Fibroblast of mammary gland (primary cell): Measurements from ENCODE around the gene MRPL27.
"Not testable (repeated sequence)": the region's sequence is repeated elsewhere in the genome, so short reads cannot be mapped to it uniquely, and the experiment has no call there.

Source experiments
- DNase-seq: peaks from one replicate; pipeline ENCODE4 v3.0.0-alpha.2; 2010; ENCODE audit warnings: low read depth
- H3K4me3 ChIP-seq: 2 replicates; pipeline ENCODE4 v1.5.1; 2011; ENCODE audit warnings: low read depth, mild to moderate bottlenecking, low read length, moderate library complexity; ENCODE audit not compliant: control insufficient read depth
- TF ChIP-seq, protein P1 (sequence below): conservative IDR thresholded peaks from 2 replicates; pipeline ENCODE4 v1.5.1; 2011; ENCODE audit warnings: low read depth, low read length, inconsistent platforms; ENCODE audit not compliant: control insufficient read depth, insufficient read depth

The MRPL27 gene

DNA sequence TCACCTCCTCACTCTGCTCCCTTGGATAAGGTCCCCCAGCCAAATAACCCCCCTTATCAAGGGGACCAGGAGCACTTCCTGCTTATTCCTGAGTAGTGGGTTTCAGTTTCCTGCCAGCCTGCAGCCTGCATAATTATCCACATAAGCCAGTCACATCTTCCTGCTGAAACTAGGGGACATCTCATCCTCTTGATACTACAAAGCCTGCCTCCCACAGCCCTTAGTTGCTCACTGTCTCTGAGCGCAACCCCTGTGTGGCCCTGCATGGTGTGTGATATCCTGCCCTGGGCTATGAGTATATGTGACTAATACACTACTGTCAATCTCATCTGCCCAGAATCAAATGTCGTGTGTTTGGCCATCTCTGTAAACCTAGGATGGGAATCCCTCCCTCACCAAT lies 35.0 kb downstream of the MRPL27 start:
- no peak for DNase-seq
- TF ChIP-seq, protein P1, sequence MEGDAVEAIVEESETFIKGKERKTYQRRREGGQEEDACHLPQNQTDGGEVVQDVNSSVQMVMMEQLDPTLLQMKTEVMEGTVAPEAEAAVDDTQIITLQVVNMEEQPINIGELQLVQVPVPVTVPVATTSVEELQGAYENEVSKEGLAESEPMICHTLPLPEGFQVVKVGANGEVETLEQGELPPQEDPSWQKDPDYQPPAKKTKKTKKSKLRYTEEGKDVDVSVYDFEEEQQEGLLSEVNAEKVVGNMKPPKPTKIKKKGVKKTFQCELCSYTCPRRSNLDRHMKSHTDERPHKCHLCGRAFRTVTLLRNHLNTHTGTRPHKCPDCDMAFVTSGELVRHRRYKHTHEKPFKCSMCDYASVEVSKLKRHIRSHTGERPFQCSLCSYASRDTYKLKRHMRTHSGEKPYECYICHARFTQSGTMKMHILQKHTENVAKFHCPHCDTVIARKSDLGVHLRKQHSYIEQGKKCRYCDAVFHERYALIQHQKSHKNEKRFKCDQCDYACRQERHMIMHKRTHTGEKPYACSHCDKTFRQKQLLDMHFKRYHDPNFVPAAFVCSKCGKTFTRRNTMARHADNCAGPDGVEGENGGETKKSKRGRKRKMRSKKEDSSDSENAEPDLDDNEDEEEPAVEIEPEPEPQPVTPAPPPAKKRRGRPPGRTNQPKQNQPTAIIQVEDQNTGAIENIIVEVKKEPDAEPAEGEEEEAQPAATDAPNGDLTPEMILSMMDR = no peak
- no peak overlapping the region for H3K4me3 ChIP-seq

DNA sequence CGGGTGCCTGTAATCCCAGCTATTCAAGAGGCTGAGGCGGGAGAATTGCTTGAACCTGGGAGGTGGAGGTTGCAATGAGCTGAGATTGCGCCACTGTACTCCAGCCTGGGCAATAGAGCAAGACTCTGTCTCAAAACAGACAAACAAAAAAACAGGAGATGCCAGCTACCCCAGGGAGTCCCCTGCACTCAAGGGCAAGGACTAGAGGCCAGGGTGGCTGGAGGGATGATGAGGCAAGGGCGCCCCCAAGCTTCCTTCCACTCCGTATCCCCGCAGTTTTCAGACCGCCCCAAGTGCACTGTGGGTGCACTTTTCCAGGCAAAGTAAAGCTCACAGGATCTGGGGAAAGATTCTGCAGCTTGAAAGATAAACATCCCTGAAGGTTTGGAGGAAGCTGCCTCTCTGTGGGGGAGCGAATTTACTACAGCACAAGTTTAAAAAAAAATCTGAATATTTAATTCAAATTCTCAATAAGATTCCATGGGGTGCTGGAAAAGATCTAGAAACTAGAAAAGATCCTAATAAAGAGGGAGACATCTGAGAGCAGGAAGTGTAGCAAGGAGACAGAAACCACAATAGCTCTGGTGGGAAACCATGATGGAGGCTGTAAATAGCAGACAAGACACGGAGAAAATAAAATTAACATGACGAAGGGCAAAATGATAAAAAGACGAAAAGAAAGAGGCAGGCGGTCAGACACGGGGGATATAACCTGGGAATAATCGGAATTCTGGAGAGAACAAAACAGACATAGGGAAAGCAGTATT lies 39.5 kb downstream of the MRPL27 start:
- DNase-seq, H3K4me3 ChIP-seq: not testable (repeated sequence)

DNA sequence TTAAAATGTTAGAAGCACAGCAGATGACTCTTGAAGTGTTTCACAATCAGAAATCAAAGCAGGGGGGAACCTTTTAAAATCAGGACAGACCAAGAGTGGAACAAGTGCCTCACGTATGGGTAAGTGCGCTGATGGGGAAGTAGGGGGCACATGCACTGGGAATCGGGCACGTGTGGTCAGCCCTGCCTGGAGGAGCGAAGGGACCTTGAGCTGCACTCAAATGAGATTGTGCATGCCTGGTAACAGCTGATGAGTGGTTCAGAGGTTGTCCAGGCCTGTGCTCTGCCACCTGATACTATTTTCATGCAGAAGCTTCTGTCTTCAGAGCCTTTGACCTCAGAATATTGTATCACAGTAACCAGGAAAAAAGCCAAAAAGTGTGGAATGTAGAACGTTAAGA lies 40.8 kb downstream of the MRPL27 start:
- no peak overlapping the region for H3K4me3 ChIP-seq
- DNase-seq = no peak
- TF ChIP-seq, protein P1 = no peak

DNA sequence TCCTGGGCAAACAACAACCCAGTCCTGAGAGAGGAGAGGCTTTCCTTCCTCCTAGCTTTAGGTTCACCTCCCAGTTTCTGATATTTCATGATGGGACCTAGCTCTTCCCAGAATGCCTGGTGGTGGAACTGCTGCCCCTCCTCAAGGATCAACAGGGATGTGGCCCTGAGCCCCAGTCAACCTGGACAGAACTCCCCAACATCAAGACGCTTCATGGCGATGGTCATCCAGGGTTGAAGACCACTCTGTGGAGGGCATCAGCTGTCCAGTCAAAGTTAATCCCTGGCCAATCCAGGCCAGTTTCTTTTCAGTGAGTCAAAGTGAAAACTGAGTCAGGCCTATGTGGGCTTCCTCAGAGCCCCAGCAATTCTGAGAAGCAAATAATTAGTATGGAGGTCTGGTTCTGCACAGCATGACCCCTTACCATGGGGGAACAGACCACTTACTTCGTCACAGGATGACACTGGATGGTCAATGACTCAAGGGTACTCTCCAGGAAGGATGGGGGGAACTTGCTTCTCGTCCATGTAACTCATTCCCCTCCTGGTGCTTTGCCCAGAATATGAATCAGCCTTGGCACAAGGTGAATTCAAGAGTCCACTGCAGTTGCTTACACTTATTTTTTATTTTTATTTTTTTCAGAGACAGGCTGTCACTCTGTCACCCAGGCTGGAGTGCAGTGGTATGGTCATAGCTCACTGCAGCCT lies 41.7 kb downstream of the MRPL27 start:
- TF ChIP-seq, protein P1 = no peak
- no peak overlapping the region for H3K4me3 ChIP-seq
- peak; percentile 99 for DNase-seq

DNA sequence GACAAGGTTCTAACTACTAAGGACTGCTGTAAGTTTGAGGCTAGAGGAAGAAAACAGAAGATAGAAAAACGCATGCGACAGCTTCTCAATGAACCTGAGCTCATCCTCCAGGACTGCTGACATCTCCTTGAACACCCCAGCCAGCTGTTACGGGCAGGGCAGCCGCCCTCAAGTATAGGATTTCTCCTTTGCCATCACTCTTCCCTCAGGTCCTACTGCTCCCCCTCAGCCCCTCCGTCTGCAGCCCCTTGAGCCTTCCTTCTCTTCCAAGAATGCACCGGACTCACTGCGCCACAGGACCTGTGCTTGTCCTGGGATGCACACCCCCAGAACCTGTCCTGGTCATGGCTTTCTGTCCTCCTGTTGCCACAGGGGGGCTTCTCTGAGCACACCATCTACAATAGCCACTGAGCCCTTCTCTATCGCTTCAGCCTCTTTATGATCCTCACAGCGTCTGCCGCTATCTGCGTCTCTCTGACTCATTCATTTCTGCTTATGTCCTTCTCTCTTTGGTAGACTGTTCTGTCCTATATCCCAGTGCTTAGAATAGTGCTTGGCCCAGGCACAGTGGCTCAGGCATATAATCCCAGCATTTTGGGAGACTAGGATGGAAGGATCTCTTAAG lies 42.7 kb downstream of the MRPL27 start:
- no peak for DNase-seq
- TF ChIP-seq, protein P1 = no peak
- no peak overlapping the region for H3K4me3 ChIP-seq

DNA sequence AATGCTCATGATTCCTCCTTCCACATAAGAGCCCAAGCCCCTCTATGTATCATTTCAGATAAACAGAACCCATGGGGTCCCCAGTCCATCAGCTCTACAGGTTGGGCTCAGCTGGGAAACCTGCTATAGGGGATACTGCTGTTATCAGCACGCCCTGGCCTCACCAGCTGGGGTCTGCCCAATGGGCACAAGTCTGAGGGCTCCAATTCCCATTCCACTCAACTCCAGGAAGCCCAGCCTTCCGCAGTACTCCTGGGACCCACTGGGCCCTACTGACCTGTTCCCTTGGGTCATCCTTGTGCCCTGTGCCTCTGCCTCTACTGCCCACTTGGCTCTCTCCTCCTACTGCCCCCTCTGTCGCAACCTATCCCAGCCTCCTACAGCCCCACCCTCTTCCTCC lies 43.3 kb downstream of the MRPL27 start:
- no peak overlapping the region for H3K4me3 ChIP-seq
- TF ChIP-seq, protein P1 = no peak
- no peak for DNase-seq
